Activated T-helper 9 cell treated with anti-CD3 and anti-CD28 coated beads, Interleukin-2, amount 50 U/mL, for 16 hours (primary cell): ENCODE measurements around the gene NCLN.
"Not testable (repeated sequence)": the region's sequence is repeated elsewhere in the genome, so short reads cannot be mapped to it uniquely, and the experiment has no call there.

Source experiments
- DNase-seq: peaks from one replicate; pipeline ENCODE4 v3.0.0-alpha.2; 2020; ENCODE audit warnings: low read depth

NCLN gene

DNA sequence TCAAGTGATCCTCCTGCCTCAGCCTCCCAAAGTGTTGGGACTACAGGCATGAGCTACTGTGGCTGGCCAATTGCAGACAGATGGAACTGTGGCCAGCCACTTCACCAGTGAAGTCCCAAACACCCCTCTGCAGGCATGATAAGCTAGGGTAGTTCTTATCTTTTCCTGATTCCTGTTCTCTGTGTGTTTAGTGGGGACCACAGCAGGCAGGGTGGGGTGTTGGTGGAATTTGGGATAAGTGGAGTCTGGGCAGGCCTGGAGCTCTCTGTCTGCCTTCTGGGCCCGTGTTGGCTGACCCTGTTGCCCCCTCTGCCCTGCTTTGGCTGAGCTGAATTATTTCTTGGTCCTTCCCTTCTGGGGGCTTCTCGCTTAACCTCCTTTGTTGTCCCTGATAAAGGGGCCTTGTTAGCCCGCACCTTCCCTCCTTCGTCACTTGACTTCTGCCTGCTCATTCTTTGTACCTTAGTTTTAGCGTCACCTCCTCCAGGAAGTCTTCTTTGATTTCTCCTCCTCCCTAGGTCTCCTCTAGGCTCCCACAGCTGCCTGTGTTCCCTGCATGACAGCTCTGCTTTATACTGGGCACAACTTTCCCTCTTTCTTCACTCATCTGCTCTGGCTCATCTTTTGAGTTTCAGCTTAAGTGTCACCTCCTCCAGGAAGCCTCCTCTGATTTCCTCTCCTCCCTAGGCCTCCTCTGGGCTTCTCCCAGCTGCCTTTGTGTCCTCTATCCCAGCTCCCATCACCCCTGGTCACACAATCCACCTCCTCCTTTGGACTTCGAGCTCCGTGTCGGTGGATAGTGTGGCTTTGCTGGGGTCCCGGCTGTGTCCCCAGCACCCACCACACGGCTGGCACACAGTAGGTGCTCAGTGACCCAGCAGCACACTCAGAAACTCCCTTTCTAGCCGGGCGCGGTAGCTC lies 1.7 kb upstream of the NCLN start:
- no peak for DNase-seq

DNA sequence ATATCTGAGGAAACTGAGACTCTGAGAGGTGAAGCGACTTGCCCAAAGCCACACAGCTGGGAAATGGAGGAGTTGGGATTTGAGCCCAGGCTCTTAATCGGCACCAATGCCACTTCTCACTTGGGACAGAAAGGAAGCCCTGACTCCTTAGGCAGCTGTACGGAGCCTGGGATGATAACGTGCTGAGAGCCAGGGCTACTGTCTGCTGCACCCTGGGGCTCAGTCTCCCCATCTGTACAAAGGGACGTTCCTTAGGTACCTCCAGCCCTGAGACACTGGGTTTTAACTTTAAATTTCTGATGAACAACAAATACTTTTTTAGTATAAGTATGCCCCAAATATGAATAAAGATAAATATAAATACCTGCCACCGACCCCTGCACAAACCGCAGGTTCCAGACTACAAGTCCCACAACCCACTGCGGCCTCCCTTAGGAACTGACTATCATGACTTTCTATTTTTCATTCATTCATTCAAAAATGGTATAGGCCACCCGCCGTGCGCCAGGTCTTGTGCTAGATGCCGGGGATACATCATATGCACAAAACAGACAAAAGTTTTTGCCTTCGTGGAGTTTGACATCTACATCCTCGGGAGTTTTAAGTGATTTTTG lies 776 bp upstream of the NCLN start:
- peak; percentile 59 for DNase-seq

DNA sequence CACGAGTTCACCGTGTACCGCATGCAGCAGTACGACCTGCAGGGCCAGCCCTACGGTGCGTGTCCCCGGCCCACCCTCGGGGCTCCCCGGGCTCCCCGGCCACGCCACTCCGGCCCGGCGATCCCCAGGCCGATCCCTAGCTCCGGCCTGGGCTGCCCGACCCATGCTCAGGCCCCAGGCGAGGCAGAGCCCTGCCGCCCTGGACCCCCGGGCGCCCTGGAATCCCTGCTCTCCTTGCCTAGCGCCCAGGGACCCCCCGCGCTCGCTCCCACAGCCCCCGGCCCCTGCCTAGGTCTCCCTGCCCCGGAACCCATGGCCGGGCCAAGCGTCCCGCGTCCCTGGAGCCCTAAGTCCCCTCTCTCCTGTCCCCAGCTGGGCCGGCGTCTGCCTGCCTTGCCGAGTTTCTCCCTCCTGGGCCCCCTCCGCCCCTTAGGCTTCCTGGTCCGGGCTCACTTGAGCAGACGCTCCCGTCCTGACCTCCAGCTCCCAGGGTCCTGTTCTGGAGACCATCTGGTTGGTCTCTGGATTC lies 494 bp downstream of the NCLN start:
- DNase-seq: no peak

DNA sequence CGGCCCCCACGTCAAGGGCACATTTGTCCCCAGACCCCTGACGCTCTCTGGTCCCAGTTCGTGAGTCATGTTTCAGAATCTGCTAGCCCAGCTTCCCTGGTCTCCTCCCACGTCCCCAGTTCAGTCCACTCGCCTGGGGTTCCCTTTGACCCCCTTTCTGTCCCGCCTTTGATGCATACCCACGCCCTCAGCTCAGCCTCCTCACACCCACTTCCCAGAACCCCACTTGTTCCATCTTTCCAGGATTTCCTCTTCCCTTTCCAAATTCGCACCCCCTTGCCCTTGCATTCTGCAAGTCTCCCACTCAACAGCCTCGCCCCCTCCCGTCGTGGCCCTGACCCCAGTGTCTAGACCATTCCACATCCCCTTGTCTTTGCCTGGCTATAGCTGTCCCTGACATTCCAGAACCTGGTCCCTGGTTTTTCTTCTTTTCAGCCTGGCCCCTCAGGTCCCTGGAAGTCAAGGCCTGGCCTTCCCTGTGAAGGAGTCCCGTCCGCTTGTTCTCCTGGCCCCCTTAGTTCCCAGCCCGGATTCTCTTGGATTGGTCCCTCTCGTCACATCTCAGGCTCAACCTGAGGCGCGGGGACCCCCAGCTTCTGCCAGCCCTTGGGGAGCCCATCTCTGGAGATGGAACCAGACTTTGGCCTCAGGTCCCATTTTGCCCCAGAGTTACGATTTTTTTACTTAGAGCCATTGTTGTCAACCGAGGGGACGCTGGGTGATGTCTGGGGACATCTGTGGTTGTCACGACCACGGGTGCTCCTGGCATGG lies 1.3 kb downstream of the NCLN start:
- DNase-seq: no peak

DNA sequence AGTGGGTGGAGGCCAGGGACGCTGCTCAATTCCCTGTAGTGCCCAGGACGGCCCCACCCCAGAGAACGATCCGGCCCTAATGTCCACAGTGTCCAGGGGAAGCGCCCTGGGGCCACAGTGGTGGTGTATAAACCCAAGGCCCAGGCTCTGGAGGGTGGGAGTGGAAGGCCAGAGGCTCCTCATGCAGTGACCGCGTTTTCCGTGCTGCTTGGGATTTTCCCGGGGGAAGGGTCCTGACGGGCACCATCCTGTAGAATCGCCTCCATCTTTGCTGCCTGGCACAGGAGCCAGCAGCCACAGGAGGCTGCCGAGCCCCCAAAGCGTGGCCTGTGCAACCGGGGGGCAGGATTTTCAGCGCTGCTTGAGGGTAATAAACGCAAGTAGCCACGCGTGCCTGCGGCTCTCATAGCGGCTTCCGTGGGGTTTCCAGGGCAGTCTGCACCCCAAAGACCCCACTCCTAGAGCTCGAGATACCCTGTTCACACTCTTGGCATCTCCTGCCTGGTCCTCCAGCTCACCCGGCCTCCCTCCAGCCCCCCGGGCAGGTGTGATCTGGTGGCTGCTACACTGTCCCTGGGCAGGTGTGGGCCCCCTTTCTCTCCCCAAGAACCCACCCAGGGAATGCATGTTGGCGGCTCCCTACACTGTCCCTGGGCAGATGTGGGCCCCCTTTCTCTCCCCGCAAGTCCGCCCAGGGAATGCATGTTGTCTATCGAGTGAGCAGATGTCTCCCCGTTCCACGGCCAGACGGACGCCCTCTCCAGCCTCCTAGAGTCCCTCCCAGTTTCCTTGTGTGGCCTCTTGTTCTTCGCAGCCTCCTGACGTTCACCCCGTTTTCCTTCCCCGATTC lies 2.2 kb downstream of the NCLN start:
- no peak for DNase-seq

DNA sequence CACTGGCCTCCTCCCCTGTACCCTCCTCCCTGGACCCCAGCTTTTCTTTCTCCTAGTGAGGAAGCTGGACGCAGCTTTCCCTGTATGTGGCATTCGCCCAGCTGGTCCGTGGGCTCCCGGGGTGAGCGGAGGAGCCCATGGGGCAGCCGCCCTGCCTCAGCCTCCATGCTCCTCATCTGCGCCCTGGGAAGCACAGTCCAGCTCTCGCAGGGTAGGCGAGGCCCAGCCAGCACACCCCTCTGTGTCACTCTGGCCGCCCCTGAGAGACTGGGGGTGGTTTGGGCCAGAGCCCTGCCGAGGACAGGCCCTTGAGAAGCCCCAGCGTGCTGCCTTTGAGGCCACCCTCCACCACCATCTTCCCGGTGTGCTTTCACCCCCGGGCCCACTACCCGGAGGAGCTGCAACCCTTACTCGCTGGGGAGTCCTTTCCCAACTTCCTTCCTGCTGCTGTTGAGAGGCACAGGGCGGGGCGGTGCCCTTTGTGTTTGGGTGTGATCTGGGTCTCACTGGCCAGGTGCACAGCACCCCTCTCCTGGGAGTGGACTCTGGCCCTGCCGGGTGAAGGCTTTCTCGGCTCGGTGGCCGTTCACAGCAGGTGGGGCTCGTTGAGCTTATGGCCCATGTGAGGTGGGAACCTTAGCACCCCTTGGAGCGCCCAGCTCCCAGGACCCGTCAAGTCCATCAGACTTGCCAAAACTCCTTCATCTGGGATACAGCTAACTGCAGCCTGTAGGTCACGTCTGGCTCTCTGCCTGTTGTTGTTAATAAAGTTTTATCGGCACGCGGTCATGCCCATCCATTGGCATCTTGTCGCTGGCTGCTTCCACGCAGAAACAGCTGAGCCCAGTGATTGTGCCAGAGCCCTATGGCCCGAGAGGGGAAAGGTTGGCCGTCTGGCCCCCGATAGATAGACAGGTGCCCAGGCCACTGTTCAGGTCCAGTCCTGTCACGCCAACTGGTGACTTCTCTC lies 3.2 kb downstream of the NCLN start:
- DNase-seq: no peak

DNA sequence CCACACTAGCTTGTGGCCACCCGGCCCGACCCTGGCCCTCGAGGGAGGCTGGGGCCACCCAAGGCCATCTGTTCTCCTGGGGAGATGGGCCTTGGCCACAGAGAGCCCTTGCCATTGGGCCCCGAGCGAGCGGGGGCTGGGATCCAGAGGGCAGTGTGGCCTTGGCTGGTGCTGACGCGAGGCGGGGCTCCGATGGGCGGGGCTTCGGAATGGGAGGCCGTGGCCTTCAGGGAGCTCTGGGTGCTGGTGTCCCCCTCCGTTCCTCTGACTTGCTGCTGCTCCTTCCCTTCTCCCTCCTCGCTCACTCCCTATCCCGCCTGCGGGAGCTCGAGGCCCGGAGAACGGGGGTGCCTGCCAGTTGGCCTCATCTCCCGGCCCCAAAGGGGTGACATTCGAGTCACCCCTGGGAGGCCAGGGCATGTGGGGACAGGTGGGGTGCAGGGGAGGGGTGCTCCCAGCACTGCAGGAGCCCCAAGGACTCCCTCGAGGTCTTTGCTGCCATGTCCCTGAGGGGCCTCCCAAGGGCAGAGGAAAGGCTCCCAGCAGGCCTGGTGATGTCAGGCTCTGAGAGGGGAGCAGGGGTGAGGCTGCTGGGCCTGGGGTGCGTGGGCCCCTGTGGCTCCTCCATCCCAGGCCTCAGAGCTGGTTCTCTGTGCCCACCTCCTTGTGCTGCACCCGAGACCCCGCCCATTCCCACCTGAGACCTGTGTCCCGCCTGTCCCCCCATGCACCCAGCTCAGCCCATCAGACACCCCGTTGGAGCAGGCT lies 4.2 kb downstream of the NCLN start:
- DNase-seq: no peak

DNA sequence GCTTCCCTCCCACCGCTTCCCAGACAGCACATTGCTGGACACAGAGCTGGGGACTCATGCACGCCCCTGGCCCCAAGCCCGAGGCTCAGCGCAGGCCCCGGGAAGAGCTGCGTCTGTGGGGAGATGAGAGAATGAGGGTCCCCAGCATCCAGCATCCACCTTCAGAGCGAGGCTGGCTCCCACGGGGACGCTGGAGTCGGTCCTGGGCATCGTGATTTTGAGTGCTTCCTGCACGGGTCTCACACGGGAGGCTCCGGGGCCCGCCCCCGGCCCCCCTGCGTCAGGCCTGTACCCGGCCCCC lies 4.7 kb downstream of the NCLN start:
- no peak for DNase-seq

DNA sequence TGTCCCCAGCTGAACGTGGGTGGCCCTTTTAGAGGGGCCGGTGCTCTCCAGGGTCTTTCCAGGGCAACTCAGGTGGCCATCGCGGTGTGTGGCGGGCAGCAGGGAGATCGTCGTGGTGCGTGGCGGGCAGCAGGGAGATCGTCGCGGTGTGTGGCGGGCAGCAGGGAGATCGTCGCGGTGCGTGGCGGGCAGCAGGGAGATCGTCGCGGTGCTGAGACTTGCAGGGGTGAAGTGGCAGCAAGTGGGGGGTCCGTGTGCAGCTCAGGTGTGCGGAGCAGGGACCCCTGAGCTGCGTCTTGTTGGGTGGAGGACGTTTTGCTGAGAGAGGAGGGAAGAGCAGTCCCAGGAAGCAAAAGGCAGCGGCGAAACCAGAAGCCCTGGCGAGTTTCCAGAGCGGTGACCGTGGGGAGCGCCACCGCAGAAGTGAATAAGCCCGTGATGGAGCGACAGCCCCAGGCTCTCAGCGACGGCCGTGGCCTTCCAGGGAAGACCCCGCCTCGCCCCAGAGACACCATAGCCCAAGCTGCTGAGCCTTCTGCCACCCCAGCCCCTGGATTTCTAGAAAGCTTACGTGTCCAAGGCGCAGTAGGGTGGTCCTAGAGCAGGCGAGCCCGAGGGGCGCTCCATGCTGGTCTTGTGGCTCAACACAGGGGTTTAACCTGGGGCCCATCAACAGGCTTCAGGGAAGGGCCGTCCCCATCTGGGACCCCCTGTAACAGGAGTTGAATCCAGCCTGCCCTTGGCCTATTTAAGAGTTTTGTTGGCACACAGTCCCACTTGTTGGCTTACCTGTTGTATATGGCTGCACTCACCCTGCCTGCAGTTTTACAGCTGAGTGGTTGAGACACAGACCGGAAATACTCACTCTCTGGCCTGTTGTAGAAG lies 5.4 kb downstream of the NCLN start:
- DNase-seq: no peak

DNA sequence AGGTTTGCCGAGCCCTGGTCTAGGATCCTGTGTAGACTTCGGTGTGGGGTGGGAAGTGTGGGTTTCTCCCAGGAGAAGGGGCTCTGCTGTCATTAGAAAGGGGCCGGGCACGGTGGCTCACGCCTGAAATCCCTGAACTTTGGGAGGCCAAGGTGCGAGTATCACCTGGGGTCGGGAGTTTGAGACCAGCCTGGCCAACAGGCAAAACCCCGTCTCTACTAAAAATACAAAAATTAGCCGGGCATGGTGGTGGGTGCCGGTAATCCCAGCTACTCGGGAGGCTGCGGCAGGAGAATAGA lies 6.0 kb downstream of the NCLN start:
- DNase-seq: not testable (repeated sequence)

DNA sequence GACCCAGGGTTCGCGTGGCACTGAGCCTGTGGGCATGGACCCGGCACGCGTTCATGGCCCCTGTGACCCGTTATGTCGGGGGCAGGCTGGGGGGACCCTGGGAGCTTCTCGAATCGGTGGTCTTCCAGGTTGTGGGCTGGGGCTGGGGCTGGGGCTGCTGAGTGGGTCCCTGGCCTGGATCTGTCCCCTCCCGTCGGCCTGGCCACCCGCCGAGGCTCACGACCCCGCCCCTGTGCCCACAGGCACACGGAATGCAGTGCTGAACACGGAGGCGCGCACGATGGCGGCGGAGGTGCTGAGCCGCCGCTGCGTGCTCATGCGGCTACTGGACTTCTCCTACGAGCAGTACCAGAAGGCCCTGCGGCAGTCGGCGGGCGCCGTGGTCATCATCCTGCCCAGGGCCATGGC lies 6.5 kb downstream of the NCLN start:
- DNase-seq: no peak

DNA sequence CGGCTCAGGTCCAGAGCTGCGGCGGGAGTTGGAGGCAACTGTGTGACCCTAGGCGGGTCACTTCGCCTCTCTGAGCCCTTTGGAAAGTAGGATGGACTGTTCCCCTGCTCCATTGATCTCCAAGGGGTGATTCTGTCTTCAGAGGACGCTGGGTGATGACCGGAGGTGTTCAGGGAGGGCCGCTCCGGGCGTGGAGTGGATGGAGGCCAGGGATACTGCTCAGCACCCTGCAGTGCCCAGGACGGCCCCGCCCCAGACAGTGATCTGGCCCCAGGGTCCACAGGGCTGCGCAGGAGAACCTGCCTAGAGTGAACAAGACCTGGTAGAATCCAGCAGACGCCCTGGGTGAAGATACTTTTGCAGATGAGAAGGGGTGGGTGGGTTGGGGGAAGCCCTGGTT lies 7.0 kb downstream of the NCLN start:
- DNase-seq: no peak

DNA sequence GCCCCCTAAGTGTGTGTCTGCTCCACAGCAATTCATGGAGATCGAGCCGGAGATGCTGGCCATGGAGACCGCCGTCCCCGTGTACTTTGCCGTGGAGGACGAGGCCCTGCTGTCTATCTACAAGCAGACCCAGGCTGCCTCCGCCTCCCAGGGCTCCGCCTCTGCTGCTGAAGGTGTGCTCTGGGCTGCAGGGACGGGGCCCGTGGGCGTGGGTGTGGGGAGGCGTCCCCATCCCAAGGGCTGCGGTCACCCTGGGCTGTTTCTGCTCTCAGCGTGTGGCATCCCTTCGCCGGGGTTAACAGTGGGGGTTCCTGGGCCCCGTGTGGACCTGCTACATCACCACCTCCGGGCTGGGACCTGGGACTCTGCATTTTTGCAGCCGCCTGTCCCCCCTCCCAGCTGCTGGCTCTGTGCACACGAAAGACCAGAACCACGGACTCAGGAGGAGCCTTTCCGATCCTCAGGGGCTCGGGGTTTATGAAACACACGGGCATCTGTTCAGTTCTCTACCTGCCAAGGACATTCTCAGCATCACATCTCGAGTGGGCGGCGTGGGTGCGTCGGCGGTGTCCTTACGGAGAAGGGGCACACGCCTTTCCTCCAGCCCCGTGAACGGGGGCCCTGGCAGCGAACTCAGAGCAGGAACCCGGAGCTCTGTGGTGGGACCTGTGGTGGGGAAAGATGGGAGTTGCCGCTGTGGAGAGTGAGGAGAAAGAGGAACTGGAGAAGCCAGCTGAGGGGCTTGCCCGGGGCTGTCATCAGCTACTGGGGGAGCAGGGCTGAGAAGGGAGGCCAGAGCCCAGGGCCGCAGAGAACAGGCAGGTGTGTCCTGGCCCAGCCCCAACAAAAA lies 7.8 kb downstream of the NCLN start:
- DNase-seq: no peak

DNA sequence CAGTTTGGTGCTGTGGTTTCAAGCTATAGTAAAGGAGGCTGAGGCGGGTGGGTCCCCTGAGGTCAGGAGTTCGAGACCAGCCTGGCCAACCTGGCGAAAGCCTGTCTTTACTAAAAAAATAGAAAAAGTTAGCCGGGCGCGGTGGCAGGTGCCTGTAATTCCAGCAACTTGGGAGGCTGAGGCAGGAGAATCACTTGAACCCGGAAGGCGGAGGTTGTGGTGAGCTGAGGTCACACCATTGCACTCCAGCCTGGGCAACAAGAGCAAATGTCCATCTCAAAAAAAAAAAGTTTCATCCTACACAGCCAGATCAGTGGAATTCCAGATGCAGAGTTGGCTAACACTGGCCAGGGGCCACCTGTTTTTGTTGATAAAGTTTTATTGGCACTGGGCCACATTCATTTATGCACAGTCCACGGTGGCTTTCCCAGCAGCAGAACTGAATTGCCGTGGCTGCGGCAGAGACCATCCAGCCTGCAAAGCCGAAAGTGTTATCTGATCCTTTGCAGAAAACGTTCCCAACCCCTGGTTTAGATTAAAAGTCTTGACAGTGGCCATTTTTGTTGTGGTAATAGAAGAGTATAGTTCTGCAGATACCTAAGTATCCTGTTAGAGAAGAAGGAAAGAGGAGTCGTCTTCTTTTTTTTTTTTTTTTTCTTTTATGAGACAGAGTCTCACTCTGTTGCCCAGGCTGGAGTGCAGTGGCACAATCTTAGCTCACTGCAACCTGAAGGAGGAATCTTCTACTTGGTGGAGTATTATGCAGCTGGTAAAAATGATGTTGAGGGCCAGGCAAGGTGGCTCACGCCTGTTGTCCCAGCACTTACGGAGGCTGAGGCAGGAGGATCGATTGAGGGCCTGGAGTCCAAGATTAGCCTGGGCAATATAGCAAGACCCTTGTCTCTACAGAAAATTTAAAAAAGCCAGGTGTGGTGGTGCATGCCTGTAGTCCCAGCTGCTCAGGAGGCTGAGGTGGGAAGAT lies 8.7 kb downstream of the NCLN start:
- DNase-seq: no peak

DNA sequence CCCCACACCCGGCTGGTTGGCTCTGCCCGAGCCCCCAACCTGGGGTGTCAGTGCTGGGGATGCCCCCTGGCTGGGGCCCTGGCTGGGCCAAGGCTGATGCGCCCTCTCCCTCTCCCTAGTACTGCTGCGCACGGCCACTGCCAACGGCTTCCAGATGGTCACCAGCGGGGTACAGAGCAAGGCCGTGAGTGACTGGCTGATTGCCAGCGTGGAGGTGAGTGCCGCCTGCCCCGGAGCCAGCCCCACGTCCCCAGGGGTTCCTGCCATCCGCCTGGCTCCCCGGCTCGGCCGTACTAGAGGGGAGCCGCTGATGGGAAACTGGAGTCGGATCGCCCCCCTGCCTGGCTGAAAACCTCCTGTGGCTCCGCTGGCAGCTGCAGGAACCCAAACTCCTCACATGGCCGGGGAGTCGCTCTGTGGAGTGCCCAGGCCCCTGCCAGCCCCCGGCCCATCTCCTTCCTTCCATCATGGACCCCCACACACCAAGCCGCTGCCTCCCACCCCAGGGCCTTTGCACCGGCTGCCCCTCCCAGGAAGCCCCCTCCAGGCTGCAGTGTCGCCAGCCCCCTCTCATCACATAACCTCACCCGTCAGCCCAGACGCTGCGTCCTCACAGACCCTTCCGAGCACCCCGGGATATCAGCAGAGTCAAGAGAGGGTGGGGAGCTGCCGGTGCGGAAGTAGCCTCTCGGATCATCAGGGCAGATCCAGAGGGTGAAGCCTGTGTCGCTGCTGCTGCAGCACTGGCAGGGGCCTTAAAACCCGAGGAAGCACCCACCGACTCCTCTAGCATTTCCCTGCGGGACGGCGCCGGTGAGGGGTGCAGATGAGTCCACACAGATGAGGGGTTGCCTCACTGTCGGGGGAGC lies 10.6 kb downstream of the NCLN start:
- DNase-seq: no peak

DNA sequence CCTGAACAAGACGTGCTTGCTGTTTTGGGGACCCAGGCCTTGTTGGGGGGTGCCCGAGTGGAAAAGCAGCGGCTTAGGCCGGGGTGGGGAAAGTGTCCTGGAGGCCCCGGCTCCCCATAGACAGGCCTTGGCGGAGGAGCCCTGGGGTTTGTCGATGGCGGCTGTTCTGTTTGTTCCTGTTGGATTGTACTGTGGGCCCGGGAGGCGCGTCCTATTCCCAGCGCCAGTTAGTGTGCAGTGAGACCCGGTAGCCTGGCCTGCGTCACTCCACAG lies 11.1 kb downstream of the NCLN start:
- DNase-seq: no peak
